Measurements from ENCODE around the gene KIF5A.

KIF5A gene

GRCh38 chr12:57550641-57551549 lies 1.1 kb downstream of the KIF5A start:
- H3K4me3 ChIP-seq (ENCODE audit: low read depth, low read length), result peak overlapping the region; percentile 50
- TF ChIP-seq, protein P1, sequence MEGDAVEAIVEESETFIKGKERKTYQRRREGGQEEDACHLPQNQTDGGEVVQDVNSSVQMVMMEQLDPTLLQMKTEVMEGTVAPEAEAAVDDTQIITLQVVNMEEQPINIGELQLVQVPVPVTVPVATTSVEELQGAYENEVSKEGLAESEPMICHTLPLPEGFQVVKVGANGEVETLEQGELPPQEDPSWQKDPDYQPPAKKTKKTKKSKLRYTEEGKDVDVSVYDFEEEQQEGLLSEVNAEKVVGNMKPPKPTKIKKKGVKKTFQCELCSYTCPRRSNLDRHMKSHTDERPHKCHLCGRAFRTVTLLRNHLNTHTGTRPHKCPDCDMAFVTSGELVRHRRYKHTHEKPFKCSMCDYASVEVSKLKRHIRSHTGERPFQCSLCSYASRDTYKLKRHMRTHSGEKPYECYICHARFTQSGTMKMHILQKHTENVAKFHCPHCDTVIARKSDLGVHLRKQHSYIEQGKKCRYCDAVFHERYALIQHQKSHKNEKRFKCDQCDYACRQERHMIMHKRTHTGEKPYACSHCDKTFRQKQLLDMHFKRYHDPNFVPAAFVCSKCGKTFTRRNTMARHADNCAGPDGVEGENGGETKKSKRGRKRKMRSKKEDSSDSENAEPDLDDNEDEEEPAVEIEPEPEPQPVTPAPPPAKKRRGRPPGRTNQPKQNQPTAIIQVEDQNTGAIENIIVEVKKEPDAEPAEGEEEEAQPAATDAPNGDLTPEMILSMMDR (IDR thresholded peaks at IDR 0.05; ENCODE audit: low read depth, low read length), result no peak

DNA sequence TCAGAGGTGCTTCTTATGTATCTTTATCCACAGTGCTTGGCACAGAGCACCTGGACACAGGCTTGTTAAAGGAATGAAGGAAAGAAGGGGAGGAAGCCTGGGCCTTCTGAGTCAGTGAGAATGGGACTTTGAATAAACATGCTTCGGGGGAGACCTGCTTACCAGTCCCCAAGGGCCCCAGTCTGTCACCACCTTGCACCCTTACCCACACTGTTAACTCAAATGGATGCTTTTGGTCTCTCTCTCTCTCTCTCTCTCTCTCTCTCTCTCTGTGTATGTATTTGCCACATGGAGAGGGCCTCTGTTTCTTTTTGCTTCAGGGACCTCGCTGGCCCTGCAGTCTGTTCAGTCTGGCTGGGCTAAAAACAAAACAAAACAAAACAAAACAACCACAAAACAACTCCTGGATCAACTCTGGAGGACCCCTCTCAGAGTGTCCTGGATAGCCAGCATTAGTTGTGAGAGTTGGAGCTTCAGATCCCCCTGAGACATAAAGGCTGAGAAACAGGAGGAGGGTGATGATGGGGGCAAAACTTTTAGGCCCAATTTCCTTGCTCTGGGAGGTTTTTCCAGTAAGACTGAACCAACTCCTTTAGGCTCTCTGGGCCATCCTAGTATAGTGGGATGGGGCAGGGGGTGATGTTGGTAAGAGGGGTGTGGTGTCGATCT lies 1.9 kb downstream of the KIF5A start:
- TF ChIP-seq, protein P1 (IDR thresholded peaks at IDR 0.05; ENCODE audit: low read depth, low read length), result no peak
- no peak overlapping the region for H3K4me3 ChIP-seq (ENCODE audit: low read depth, low read length)

GRCh38 chr12:57552306-57552651 lies 2.4 kb downstream of the KIF5A start:
- H3K4me3 ChIP-seq (ENCODE audit: low read depth, low read length), result no peak overlapping the region
- TF ChIP-seq, protein P1 (IDR thresholded peaks at IDR 0.05; ENCODE audit: low read depth, low read length), result no peak

GRCh38 chr12:57552835-57553313 lies 3.0 kb downstream of the KIF5A start:
- no peak overlapping the region for H3K4me3 ChIP-seq (ENCODE audit: low read depth, low read length)
- TF ChIP-seq, protein P1 (IDR thresholded peaks at IDR 0.05; ENCODE audit: low read depth, low read length), result no peak

DNA sequence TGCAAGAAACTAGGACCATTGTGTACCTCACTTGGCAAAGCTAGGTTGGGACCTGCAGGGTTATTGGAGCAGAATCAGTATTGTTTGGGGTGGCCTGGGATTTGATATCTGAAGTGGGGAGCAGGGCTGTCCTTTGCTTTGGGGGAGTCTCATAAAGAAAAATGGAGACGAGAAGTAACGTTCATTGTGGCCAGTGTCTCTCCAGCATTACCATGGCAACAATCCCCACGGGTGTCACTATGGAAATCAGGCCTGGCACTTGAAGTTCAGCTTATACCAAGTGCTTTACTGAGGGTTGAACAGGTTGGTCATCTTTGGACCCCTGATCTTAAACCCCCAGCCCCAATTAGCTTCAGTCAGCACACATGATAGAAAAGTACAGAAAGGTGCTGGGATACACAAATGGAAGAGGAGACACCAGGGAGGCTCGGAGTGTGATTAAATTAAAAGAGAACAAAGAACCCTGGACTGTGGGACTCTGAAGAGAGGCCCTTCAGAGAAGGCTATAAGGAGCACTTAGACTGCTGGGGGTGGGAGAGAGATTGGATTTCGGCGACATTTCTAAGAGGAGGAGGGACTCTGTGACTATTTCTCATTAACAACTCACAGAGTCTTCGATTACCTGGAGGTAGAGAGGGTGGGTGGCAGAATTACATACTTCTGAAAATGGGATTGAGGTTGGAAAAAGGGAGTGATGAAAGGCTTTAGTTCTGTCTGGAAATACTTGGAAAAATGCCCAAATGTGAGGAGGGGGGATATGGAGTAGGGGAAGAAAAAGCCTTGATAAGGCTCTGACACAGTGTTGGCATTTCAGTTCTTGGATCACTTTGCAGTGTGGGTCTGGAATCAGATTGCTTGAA lies 3.7 kb downstream of the KIF5A start:
- TF ChIP-seq, protein P1 (IDR thresholded peaks at IDR 0.05; ENCODE audit: low read depth, low read length), result no peak

DNA sequence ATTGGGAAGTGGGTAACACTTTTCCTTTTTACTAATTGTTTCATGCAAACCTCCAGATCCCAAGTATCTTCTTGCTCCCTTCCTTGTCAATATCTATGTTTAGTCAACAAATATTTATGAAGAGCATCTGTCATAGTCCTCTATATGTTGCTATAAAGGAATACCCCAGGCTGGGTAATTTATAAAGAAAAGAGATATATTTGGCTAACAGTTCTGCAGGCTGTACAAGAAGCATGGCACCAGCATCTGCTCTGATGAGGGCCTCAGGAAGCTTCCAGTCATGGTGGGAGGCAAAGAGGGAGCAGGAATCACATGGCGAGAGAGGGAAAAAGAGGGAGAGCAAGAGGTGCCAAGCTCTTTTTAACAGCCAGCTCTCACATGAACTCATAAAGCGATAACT lies 4.6 kb downstream of the KIF5A start:
- TF ChIP-seq, protein P1 (IDR thresholded peaks at IDR 0.05; ENCODE audit: low read depth, low read length), result no peak

More for the DNA sequence above, 3.7 kb downstream of the KIF5A start:
- H3K4me3 ChIP-seq (ENCODE audit: low read depth, low read length), result no peak overlapping the region

More for the DNA sequence above, 4.6 kb downstream of the KIF5A start:
- H3K4me3 ChIP-seq (ENCODE audit: low read depth, low read length), result no peak overlapping the region
